ENCODE data around the gene SLC16A2. TPM values are rescaled to one million over a fixed set of nuclear protein-coding genes. Genes with fewer than 3 reads are reported as not detected.
A peak's percentile ranks its signal among the peaks of the same experiment; 100 is the strongest.

SLC16A2 gene
- total RNA-seq, 1 experiment from 2014 or later: 0.32 TPM

GRCh38 chrX:74419864-74420195 lies 1.5 kb upstream of the SLC16A2 start:
- H2AFZ ChIP-seq (ENCODE audit: low read depth, low read length, poor library complexity, severe bottlenecking): no peak overlapping the region

More at GRCh38 chrX:74419864-74420195, 1.5 kb upstream of the SLC16A2 start:
- Histone ChIP-seq H3K27ac (ENCODE audit: low read depth, low read length) (no peak overlapping the region), H3K9me3 (ENCODE audit: control insufficient read depth in 1 of 2, insufficient read depth in 1 of 2, low read depth in 1 of 2, low read length in 2 of 2) (no peaks in the 10 kb centered on the region), H3K9ac (ENCODE audit: low read length) (no peak overlapping the region), H3K9me2 (ENCODE audit: insufficient read depth) (no peaks in the 10 kb centered on the region), H3K27me3 (ENCODE audit: insufficient read depth, low read length) (no peaks in the 10 kb centered on the region), H3K4me2 (ENCODE audit: low read length) (peak overlapping the region; percentile 63), H4K20me1 (ENCODE audit: insufficient read depth) (no peaks in the 10 kb centered on the region), H3K79me2 (ENCODE audit: insufficient read depth, low read length) (no peaks in the 10 kb centered on the region), H3K4me3 (replicated peaks in 1 of 2; ENCODE audit: low read depth in 1 of 2, low read length in 2 of 2) (peak overlapping the region in 1 of 2 experiments; percentile 48; a peak in 1 of 4 replicates), H3K36me3 (ENCODE audit: control insufficient read depth in 1 of 2, insufficient read depth in 2 of 2, low read length in 2 of 2) (no peaks in the 10 kb centered on the region), H3K4me1 (ENCODE audit: control insufficient read depth in 1 of 2, insufficient read depth in 2 of 2, low read length in 2 of 2) (peaks cover 0 to 6% of the 10 kb centered on the region in 2 experiments; a peak in 1 of 4 replicates)
- intact Hi-C loops (cut with micrococcal nuclease): no loop called here
- RAD21 ChIA-PET (ENCODE audit: low non-redundant PET in 1 of 2, low total read pairs in 2 of 2, uncharacterized antibody in 2 of 2, unreplicated experiment in 2 of 2): no interaction called here
- CTCF ChIA-PET: no interaction called here
- no TSS peak for BruUV-seq (replicated peaks)
- DNase-seq (ENCODE audit: low read depth, low spot score) (no peak), ATAC-seq (no peak)
- POLR2A ChIA-PET: no interaction called here
- no peak for TF ChIP-seq ZBTB33 (IDR thresholded peaks at IDR 0.05; ENCODE audit: extremely low read depth, insufficient replicate concordance, low read length)
- TF ChIP-seq EZH2phosphoT487 (IDR thresholded peaks at IDR 0.05; ENCODE audit: borderline replicate concordance): no peak
- TF ChIP-seq, protein P1, sequence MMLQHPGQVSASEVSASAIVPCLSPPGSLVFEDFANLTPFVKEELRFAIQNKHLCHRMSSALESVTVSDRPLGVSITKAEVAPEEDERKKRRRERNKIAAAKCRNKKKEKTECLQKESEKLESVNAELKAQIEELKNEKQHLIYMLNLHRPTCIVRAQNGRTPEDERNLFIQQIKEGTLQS (IDR thresholded peaks at IDR 0.05): no peak
- TF ChIP-seq, protein P2, sequence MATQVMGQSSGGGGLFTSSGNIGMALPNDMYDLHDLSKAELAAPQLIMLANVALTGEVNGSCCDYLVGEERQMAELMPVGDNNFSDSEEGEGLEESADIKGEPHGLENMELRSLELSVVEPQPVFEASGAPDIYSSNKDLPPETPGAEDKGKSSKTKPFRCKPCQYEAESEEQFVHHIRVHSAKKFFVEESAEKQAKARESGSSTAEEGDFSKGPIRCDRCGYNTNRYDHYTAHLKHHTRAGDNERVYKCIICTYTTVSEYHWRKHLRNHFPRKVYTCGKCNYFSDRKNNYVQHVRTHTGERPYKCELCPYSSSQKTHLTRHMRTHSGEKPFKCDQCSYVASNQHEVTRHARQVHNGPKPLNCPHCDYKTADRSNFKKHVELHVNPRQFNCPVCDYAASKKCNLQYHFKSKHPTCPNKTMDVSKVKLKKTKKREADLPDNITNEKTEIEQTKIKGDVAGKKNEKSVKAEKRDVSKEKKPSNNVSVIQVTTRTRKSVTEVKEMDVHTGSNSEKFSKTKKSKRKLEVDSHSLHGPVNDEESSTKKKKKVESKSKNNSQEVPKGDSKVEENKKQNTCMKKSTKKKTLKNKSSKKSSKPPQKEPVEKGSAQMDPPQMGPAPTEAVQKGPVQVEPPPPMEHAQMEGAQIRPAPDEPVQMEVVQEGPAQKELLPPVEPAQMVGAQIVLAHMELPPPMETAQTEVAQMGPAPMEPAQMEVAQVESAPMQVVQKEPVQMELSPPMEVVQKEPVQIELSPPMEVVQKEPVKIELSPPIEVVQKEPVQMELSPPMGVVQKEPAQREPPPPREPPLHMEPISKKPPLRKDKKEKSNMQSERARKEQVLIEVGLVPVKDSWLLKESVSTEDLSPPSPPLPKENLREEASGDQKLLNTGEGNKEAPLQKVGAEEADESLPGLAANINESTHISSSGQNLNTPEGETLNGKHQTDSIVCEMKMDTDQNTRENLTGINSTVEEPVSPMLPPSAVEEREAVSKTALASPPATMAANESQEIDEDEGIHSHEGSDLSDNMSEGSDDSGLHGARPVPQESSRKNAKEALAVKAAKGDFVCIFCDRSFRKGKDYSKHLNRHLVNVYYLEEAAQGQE (IDR thresholded peaks at IDR 0.05; ENCODE audit: low read depth): no peak
- no peak for TF ChIP-seq SP1 (IDR thresholded peaks at IDR 0.05; ENCODE audit: low read depth)
- no peak for TF ChIP-seq SIN3A (IDR thresholded peaks at IDR 0.05; ENCODE audit: low read depth)

Measured in HCT116 (cell line).